IPS-18a (cell line): Measurements from ENCODE around the gene GPD2.

ENCODE experiments used
- H3K27ac ChIP-seq: one replicate; pipeline ENCODE4 v1.5.1; 2013; ENCODE audit warnings: low read length
- H3K27me3 ChIP-seq: one replicate; pipeline ENCODE4 v1.6.1; 2013; ENCODE audit warnings: mild to moderate bottlenecking, low read length; ENCODE audit not compliant: control insufficient read depth, insufficient read depth
- H3K36me3 ChIP-seq: one replicate; pipeline ENCODE4 v1.6.1; 2013; ENCODE audit warnings: low read depth, low read length; ENCODE audit not compliant: control insufficient read depth
- H3K4me1 ChIP-seq: one replicate; pipeline ENCODE4 v1.6.1; 2013; ENCODE audit warnings: low read depth, low read length; ENCODE audit not compliant: control insufficient read depth
- H3K4me3 ChIP-seq: one replicate; pipeline ENCODE4 v1.5.1; 2013; ENCODE audit warnings: low read length
- H3K9ac ChIP-seq: one replicate; pipeline ENCODE4 v1.6.1; 2013; ENCODE audit warnings: mild to moderate bottlenecking, low read length, moderate library complexity
- H3K9me3 ChIP-seq: one replicate; pipeline ENCODE4 v1.6.1; 2013; ENCODE audit warnings: low read depth, low read length; ENCODE audit not compliant: control insufficient read depth

Gene GPD2

DNA sequence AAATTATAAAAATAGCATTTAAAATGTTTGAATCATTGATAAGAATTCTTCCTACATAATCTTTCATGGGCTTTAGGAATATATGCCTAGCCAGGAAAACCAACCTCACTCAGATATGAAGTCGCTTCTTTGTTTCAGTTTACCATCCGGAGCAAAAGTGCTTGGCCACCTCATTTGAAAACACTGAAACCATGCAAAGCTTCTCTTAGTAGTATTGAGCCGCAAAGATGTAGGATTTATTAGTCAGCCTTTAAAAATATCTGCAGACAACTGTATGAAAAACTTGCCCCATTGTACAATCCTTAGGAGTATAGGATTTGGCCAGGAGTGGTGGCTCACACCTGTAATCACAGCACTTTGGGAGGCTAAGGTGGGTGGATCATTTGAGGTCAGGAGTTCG lies 24.3 kb upstream of the GPD2 start:
- Histone ChIP-seq H3K4me3 (no peak overlapping the region), H3K9ac (no peak overlapping the region), H3K27ac (no peak overlapping the region), H3K4me1 (no peaks in the 10 kb centered on the region), H3K36me3 (no peaks in the 10 kb centered on the region), H3K9me3 (no peaks in the 10 kb centered on the region), H3K27me3 (no peaks in the 10 kb centered on the region)

GRCh38 chr2:156421851-156422250 lies 14.3 kb upstream of the GPD2 start:
- Histone ChIP-seq H3K27me3 (no peaks in the 10 kb centered on the region), H3K4me1 (no peaks in the 10 kb centered on the region), H3K27ac (no peak overlapping the region), H3K36me3 (no peaks in the 10 kb centered on the region), H3K4me3 (no peak overlapping the region), H3K9me3 (no peaks in the 10 kb centered on the region), H3K9ac (no peak overlapping the region)

- Histone ChIP-seq H3K9ac (no peak overlapping the region), H3K27ac (no peak overlapping the region)
These were observed 12.4 kb upstream of the GPD2 start for GRCh38 chr2:156423674-156424282.

GRCh38 chr2:156427074-156427473 lies 9.1 kb upstream of the GPD2 start:
- H3K36me3 ChIP-seq, result no peaks in the 10 kb centered on the region
- no peak overlapping the region for H3K9ac ChIP-seq
- no peak overlapping the region for H3K4me3 ChIP-seq
- no peaks in the 10 kb centered on the region for H3K9me3 ChIP-seq
- H3K4me1 ChIP-seq, result peaks cover 9% of the 10 kb centered on the region
- H3K27me3 ChIP-seq, result no peaks in the 10 kb centered on the region
- no peak overlapping the region for H3K27ac ChIP-seq

More at GRCh38 chr2:156423674-156424282, 12.4 kb upstream of the GPD2 start:
- no peaks in the 10 kb centered on the region for H3K27me3 ChIP-seq
- no peak overlapping the region for H3K4me3 ChIP-seq
- H3K4me1 ChIP-seq, result no peaks in the 10 kb centered on the region
- H3K36me3 ChIP-seq, result no peaks in the 10 kb centered on the region
- no peaks in the 10 kb centered on the region for H3K9me3 ChIP-seq

DNA sequence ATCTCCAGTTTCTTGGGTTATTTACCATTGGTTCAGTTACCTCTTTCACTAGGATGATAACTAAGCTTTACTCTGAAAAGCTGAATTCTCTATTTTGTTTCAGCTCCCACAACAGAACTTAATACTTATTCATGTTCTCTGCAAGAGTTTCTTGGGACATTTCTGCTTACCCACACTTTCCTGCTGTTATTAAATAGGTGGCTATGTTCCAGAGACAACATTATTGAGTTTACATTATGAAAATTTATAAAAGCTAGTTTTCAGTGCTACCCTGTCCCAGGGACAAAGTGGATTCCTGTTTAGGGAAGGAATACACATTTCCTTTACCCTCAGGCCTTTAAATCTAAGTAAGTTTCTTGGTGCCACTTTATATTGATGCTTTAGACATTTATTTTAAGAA lies 7.0 kb upstream of the GPD2 start:
- no peak overlapping the region for H3K27ac ChIP-seq
- H3K4me3 ChIP-seq, result no peak overlapping the region
- H3K36me3 ChIP-seq, result no peaks in the 10 kb centered on the region
- no peaks in the 10 kb centered on the region for H3K27me3 ChIP-seq
- no peak overlapping the region for H3K9ac ChIP-seq
- no peaks in the 10 kb centered on the region for H3K9me3 ChIP-seq
- peaks cover 9% of the 10 kb centered on the region for H3K4me1 ChIP-seq

DNA sequence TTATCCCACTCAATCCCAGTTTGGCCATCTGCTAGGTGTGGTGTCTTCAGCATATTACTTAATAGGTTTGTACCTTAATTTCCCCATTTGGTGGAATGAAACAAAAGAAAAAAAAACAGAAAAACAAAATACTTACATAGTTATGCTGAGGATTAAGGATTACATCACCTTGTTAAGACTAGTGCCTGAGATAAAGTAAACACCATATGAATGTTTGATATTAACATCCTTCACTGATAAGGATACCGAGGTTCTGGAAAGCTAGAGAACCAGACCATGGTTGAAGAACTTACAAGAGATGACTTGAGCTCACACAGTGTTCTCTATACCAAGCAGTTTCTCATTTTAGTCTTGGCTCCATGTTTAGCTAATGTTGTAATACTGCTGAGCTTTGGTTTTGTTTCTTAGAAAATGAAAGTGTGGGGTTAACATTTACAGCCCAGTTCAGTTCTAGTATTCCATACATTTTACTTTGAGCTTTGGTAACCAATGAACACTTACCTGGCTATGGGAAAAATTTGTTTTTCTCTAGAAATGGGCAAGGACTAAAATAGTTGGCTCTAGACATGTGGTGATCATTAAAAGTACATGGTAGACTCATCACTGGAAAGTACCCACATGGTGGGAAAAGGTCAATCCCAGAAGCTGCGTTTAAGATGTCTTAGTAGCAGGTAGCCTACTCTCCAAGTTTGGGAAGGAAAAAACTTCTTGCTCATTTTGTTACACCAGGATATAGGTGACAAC lies 5.8 kb upstream of the GPD2 start:
- Histone ChIP-seq H3K4me3 (no peak overlapping the region), H3K9ac (no peak overlapping the region), H3K27me3 (no peaks in the 10 kb centered on the region), H3K9me3 (no peaks in the 10 kb centered on the region), H3K27ac (no peak overlapping the region), H3K36me3 (no peaks in the 10 kb centered on the region), H3K4me1 (peaks cover 15% of the 10 kb centered on the region)

GRCh38 chr2:156430980-156431358 lies 5.2 kb upstream of the GPD2 start:
- H3K4me3 ChIP-seq, result no peak overlapping the region
- H3K36me3 ChIP-seq, result no peaks in the 10 kb centered on the region
- no peaks in the 10 kb centered on the region for H3K27me3 ChIP-seq
- peaks cover 15% of the 10 kb centered on the region for H3K4me1 ChIP-seq
- H3K9me3 ChIP-seq, result no peaks in the 10 kb centered on the region
- H3K9ac ChIP-seq, result no peak overlapping the region
- H3K27ac ChIP-seq, result no peak overlapping the region

- peak overlapping the region; percentile 83 for H3K9ac ChIP-seq
- no peaks in the 10 kb centered on the region for H3K9me3 ChIP-seq
- H3K36me3 ChIP-seq, result no peaks in the 10 kb centered on the region
- H3K4me1 ChIP-seq, result peaks cover 32% of the 10 kb centered on the region
- no peak overlapping the region for H3K27ac ChIP-seq
- no peaks in the 10 kb centered on the region for H3K27me3 ChIP-seq
- H3K4me3 ChIP-seq, result peak overlapping the region; percentile 72
These were observed 1.5 kb upstream of the GPD2 start for GRCh38 chr2:156434461-156435291.

DNA sequence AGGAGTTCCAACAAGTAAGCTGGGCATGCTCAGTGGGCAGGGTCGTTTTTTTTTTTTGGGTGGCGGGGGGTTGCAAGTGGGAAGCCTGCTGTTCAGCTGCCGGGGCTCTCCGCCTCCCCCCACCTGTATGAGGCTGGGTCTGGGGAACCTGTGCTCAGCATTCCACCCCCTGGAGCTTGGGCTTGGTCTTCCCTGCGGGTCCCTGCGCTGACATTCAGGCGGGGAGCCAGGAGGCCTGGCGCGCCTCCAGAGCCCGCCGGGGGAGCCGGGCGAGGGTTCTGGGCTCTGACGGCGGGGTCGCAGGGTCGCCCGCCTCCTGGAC lies 822 bp upstream of the GPD2 start:
- H3K4me3 ChIP-seq, result peak overlapping the region; percentile 72
- H3K27me3 ChIP-seq, result no peaks in the 10 kb centered on the region
- no peaks in the 10 kb centered on the region for H3K36me3 ChIP-seq
- H3K9ac ChIP-seq, result peak overlapping the region; percentile 83
- H3K9me3 ChIP-seq, result no peaks in the 10 kb centered on the region
- H3K4me1 ChIP-seq, result peaks cover 32% of the 10 kb centered on the region
- peak overlapping the region; percentile 81 for H3K27ac ChIP-seq

DNA sequence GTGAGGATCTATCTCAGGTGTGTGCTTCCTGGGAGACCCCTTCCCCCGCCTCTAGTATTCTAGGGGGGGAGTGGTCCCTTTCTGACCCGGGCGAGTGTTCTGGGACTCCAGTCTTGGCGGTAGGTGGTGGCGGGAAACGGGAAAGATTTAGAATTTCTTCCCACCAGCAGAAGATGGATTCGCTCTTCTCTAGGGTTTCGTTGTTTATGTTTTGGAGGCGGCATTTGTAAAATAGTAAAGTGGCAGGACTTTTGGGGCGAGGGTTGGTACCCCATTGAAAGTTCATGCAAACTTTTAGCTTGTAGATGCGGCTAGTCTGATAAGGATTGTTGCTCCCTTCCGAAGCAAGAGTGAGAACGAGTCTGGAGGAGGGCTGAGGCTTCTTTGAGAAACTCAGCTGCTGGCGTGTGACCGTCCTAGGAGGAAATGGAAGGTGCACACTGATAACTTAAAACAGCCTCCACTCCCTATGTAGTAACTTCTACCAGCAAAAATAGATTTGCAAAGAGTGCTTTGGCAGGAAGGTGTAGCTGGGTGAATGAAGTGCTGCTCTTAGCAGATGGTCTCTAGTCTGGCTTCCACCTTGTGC lies 412 bp downstream of the GPD2 start:
- peak overlapping the region; percentile 72 for H3K4me3 ChIP-seq
- H3K27ac ChIP-seq, result no peak overlapping the region
- H3K9ac ChIP-seq, result peak overlapping the region; percentile 83
- H3K4me1 ChIP-seq, result peaks cover 23% of the 10 kb centered on the region
- no peaks in the 10 kb centered on the region for H3K9me3 ChIP-seq
- H3K36me3 ChIP-seq, result no peaks in the 10 kb centered on the region
- H3K27me3 ChIP-seq, result no peaks in the 10 kb centered on the region

DNA sequence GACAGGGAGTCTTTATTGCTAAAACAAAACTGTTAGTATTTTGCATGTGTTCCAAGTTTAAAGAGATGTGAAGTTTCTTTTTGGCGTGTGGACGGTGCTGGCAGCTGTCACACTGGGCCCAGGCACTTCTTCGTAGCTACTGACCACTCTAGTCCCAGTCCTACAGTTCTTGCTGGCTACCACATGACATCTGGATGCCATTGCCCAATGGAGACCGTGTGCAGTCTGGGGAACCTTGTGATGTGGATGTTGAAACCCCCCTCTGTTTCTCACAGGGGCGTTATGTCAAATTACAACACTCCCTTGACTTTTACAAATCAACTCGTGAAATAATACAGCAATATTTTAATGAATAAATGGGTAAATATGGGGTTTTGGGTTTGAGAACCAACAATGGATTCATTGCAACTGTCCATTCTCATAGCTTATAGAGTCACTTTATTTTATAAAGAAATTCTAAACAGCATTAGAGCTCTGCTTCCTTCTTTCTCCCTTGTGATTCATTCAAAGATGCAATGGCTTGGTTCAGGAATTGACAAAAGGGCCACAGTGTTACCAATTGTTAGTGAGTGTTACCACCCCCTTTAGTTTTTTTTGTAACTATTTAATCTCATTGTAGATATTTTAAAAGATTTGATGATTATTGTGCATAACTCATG lies 1.2 kb downstream of the GPD2 start:
- Histone ChIP-seq H3K9ac (peak overlapping the region; percentile 83), H3K27ac (no peak overlapping the region), H3K4me1 (peaks cover 23% of the 10 kb centered on the region), H3K9me3 (no peaks in the 10 kb centered on the region), H3K27me3 (no peaks in the 10 kb centered on the region), H3K4me3 (peak overlapping the region; percentile 72), H3K36me3 (no peaks in the 10 kb centered on the region)
